ENCODE data around the gene MAOA. TPM values are rescaled to one million over a fixed set of nuclear protein-coding genes. Genes with fewer than 3 reads are reported as not detected.
A peak's percentile ranks its signal among the peaks of the same experiment; 100 is the strongest.

The MAOA gene
- total and polyA plus RNA-seq, 2 experiments from 2014 or later, result 54.0 to 110 TPM

GRCh38 chrX:43643201-43643600 lies 12.9 kb upstream of the MAOA start:
- Histone ChIP-seq H3K4me1 (ENCODE audit: insufficient read depth) (peaks cover 17% of the 10 kb centered on the region), H3K27me3 (no peaks in the 10 kb centered on the region), H4K20me1 (ENCODE audit: insufficient read depth, poor library complexity, severe bottlenecking) (no peaks in the 10 kb centered on the region), H3K79me2 (no peaks in the 10 kb centered on the region), H3K4me2 (no peak overlapping the region), H3K36me3 (replicated peaks; ENCODE audit: insufficient read depth, low read depth) (no peaks in the 10 kb centered on the region), H3K27ac (peak overlapping the region; percentile 56), H3K9me2 (replicated peaks; ENCODE audit: insufficient read depth) (no peaks in the 10 kb centered on the region), H3K4me3 (no peak overlapping the region), H3K9me3 (ENCODE audit: low read depth) (no peaks in the 10 kb centered on the region), H2AFZ (no peak overlapping the region)
- no peak for DNase-seq (ENCODE audit: low spot score)
- no peak for TF ChIP-seq CTCF (IDR thresholded peaks at IDR 0.05; ENCODE audit: poor library complexity)
- 88% methylated on average over 1 of the region's 1 CpG for WGBS (ENCODE audit: low lambda C conversion rate, missing lambda C conversion rate)

- no peak for DNase-seq (ENCODE audit: low spot score)
- H2AFZ ChIP-seq, result no peak overlapping the region
- H3K4me3 ChIP-seq, result no peak overlapping the region
- peaks cover 17% of the 10 kb centered on the region for H3K4me1 ChIP-seq (ENCODE audit: insufficient read depth)
- H3K9me2 ChIP-seq (replicated peaks; ENCODE audit: insufficient read depth), result no peaks in the 10 kb centered on the region
- H4K20me1 ChIP-seq (ENCODE audit: insufficient read depth, poor library complexity, severe bottlenecking), result no peaks in the 10 kb centered on the region
- H3K4me2 ChIP-seq, result peak overlapping the region; percentile 13
- H3K27me3 ChIP-seq, result no peaks in the 10 kb centered on the region
- TF ChIP-seq EZH2 (IDR thresholded peaks at IDR 0.05; ENCODE audit: borderline replicate concordance) (no peak), CTCF (IDR thresholded peaks at IDR 0.05; ENCODE audit: poor library complexity) (no peak), EZH2phosphoT487 (IDR thresholded peaks at IDR 0.05; ENCODE audit: low read depth, severe bottlenecking, unreplicated experiment) (no peak)
- peak overlapping the region; percentile 56 for H3K27ac ChIP-seq
- H3K9me3 ChIP-seq (ENCODE audit: low read depth), result no peaks in the 10 kb centered on the region
- H3K79me2 ChIP-seq, result no peaks in the 10 kb centered on the region
- no peaks in the 10 kb centered on the region for H3K36me3 ChIP-seq (replicated peaks; ENCODE audit: insufficient read depth, low read depth)
These were observed 12.4 kb upstream of the MAOA start for GRCh38 chrX:43643662-43644061.

- 57% methylated on average over 3 of the region's 3 CpGs for WGBS (ENCODE audit: low lambda C conversion rate, missing lambda C conversion rate)
- H3K4me3 ChIP-seq, result no peak overlapping the region
- no peaks in the 10 kb centered on the region for H3K27me3 ChIP-seq
- H3K4me1 ChIP-seq (ENCODE audit: insufficient read depth), result peaks cover 17% of the 10 kb centered on the region
- no peaks in the 10 kb centered on the region for H3K9me2 ChIP-seq (replicated peaks; ENCODE audit: insufficient read depth)
- no peaks in the 10 kb centered on the region for H3K79me2 ChIP-seq
- H2AFZ ChIP-seq, result no peak overlapping the region
- TF ChIP-seq EZH2phosphoT487 (IDR thresholded peaks at IDR 0.05; ENCODE audit: low read depth, severe bottlenecking, unreplicated experiment), result no peak
- no peak for TF ChIP-seq EZH2 (IDR thresholded peaks at IDR 0.05; ENCODE audit: borderline replicate concordance)
- TF ChIP-seq CTCF (IDR thresholded peaks at IDR 0.05; ENCODE audit: poor library complexity), result no peak
- no peaks in the 10 kb centered on the region for H4K20me1 ChIP-seq (ENCODE audit: insufficient read depth, poor library complexity, severe bottlenecking)
- H3K4me2 ChIP-seq, result no peak overlapping the region
- DNase-seq (ENCODE audit: low spot score), result peak; percentile 58
- no peaks in the 10 kb centered on the region for H3K9me3 ChIP-seq (ENCODE audit: low read depth)
- H3K27ac ChIP-seq, result peak overlapping the region; percentile 59
- no peaks in the 10 kb centered on the region for H3K36me3 ChIP-seq (replicated peaks; ENCODE audit: insufficient read depth, low read depth)
These were observed 11.9 kb upstream of the MAOA start for GRCh38 chrX:43644124-43644701.

GRCh38 chrX:43646800-43647199 lies 9.3 kb upstream of the MAOA start:
- Histone ChIP-seq H3K9me2 (replicated peaks; ENCODE audit: insufficient read depth) (no peaks in the 10 kb centered on the region), H3K79me2 (no peaks in the 10 kb centered on the region), H4K20me1 (ENCODE audit: insufficient read depth, poor library complexity, severe bottlenecking) (no peaks in the 10 kb centered on the region), H3K36me3 (replicated peaks; ENCODE audit: insufficient read depth, low read depth) (no peaks in the 10 kb centered on the region), H2AFZ (no peak overlapping the region), H3K4me3 (no peak overlapping the region), H3K27ac (no peak overlapping the region), H3K4me1 (ENCODE audit: insufficient read depth) (no peaks in the 10 kb centered on the region), H3K27me3 (no peaks in the 10 kb centered on the region), H3K4me2 (peak overlapping the region; percentile 33), H3K9me3 (ENCODE audit: low read depth) (no peaks in the 10 kb centered on the region)
- no peak for DNase-seq (ENCODE audit: low spot score)
- TF ChIP-seq EZH2 (IDR thresholded peaks at IDR 0.05; ENCODE audit: borderline replicate concordance), result no peak
- no peak for TF ChIP-seq EZH2phosphoT487 (IDR thresholded peaks at IDR 0.05; ENCODE audit: low read depth, severe bottlenecking, unreplicated experiment)
- no peak for TF ChIP-seq CTCF (IDR thresholded peaks at IDR 0.05; ENCODE audit: poor library complexity)
- 63% methylated on average over 3 of the region's 3 CpGs for WGBS (ENCODE audit: low lambda C conversion rate, missing lambda C conversion rate)
